ENCODE data around the gene FES. TPM values are rescaled to one million over a fixed set of nuclear protein-coding genes. Genes with fewer than 3 reads are reported as not detected.
"Not testable (repeated sequence)": the region's sequence is repeated elsewhere in the genome, so short reads cannot be mapped to it uniquely, and the experiment has no call there.

The FES gene
- total RNA-seq, 1 donor from 2014 or later = 91.5 TPM

- DNase-seq (ENCODE audit: extremely low read depth, low read depth, low spot score) = no peak
These were observed 22.9 kb downstream of the FES start for GRCh38 chr15:90907051-90907660.

DNA sequence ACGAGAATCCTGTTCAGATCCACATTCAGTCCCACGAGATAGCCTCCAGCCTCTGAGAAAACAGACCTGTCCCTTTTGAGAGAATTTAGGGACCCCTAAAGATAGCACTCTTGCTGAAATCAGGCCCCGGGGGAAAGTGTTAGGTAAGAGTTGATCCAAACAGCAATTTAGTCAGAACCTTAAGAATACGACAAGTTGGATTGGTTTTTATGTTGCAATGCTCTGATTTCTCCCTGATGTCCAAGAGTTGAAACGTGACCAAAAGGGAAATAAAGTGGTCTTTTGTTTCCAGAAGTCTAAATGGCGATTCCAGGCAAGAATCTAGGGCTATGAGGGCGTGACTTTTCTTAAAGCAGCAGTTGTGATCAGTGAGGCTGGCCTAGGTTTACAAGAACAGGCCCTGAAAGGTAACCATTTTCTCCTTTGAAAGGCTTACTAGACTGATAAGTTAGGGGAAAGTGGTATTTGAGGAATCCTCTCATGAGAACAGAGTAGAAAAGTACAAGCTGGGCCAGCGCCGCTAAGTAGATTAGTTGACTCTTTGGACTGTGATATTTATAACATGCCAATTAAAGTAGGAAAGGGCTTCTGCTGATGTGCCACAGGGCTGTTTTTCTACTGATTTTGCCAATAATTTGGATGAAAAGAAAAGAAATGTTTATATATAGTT, 23.7 kb downstream of the FES start:
- DNase-seq (ENCODE audit: extremely low read depth, low read depth, low spot score) = no peak

- not testable (repeated sequence) for DNase-seq (ENCODE audit: extremely low read depth, low read depth, low spot score)
These were observed 25.1 kb downstream of the FES start for GRCh38 chr15:90909449-90909848.

- DNase-seq (ENCODE audit: extremely low read depth, low read depth, low spot score) = no peak
These were observed 25.7 kb downstream of the FES start for GRCh38 chr15:90909976-90910375.

DNA sequence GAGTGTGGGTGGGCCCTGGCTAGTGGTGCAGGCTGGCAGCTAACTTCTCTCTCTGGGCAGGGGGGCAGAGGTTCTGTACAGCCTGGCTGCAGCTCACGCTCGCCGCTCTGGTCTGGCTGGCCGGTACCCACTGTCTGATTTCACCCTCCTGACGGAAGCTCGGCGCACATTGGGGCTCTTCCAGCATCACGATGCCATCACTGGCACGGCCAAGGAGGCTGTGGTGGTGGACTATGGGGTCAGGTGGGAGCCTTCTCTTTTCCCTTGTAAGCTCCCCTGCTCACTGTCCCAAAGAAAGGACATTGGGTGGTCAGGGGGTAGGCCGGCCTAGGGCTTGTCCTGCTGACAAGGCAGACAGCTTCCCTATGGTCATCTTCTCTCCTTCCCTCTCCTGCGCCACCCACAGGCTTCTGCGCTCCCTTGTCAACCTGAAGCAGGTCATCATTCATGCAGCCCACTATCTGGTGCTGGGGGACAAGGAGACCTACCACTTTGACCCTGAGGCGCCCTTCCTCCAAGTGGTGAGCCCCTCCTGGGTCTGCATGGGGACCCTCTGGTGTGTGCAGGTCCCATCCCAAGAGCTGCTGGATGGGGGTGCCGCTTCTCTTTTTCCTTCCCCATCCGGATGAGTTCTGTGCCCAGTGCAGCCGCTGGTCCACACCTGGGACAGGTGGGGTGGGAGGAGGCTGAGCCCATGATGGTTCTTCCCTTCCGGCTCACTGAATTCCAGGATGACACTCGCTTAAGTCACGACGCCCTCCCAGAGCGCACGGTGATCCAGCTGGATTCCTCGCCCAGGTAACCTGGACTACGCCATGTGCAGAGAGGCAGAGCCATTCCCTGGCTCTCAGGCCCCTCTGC, 26.4 kb downstream of the FES start:
- DNase-seq (ENCODE audit: extremely low read depth, low read depth, low spot score) = no peak

DNA sequence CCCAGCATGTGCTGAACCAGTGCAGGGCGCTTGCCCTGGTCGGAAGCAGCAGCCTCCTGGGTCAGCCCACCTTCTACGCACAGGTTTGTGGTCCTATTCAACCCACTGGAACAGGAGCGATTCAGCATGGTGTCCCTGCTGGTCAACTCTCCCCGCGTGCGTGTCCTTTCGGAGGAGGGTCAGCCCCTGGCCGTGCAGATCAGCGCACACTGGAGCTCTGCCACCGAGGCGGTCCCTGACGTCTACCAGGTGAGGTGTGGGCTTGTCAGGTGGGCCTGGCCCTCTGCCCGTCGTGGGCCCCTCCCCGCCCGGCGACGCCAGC, 27.0 kb downstream of the FES start:
- DNase-seq (ENCODE audit: extremely low read depth, low read depth, low spot score) = no peak

GRCh38 chr15:90911906-90912769, 27.8 kb downstream of the FES start:
- no peak for DNase-seq (ENCODE audit: extremely low read depth, low read depth, low spot score)

DNA sequence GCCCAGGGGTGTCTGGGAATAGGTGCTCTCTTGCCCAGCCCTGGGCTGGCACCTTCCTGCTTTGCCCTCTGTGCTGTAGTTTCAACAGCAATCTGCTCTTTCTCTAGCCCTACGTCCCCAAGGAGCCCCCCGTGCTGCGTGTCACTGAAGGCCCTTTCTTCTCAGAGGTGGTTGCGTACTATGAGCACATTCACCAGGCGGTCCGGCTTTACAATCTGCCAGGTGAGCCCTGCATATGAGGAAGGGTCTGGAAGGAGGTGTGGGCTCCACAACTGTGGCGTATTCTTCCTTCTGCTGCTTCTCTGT, 28.4 kb downstream of the FES start:
- no peak for DNase-seq (ENCODE audit: extremely low read depth, low read depth, low spot score)

- DNase-seq (ENCODE audit: extremely low read depth, low read depth, low spot score) = no peak
These were observed 29.2 kb downstream of the FES start for GRCh38 chr15:90913398-90913944.

DNA sequence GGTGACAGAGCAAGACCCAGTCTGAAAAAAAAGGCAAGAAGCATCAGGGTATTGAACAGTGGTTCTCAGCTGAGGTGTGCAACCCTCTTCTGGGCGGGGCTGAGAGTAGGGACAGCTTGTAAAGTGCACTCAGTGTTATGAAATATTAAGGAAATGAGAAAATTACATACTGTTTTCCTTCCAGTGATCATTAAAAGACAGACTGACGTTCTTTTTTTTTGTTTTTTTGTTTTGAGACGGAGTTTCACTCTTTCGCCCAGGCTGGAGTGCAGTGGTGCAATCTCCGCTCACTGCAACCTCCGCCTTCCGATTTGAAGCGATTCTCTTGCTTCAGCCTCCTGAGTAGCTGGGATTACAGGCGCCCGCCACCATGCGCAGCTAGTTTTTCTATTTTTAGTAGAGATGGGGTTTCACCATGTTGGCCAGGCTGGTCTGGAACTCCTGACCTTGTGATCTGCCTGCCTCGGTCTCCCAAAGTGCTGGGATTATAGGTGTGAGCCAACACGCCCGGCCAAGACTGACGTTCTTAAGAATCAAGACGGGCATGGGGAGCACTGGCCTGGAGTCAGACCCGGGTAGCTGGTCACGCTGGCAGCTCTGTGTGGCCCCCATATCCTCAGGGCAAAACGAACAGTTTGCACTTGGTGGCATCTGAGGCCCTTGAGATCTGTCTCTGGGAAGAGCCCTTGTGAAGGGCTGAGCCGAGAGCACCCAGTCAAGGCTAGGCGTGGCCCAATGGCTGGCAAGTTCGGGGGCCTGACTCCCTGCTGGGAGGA, 30.2 kb downstream of the FES start:
- no peak for DNase-seq (ENCODE audit: extremely low read depth, low read depth, low spot score)

DNA sequence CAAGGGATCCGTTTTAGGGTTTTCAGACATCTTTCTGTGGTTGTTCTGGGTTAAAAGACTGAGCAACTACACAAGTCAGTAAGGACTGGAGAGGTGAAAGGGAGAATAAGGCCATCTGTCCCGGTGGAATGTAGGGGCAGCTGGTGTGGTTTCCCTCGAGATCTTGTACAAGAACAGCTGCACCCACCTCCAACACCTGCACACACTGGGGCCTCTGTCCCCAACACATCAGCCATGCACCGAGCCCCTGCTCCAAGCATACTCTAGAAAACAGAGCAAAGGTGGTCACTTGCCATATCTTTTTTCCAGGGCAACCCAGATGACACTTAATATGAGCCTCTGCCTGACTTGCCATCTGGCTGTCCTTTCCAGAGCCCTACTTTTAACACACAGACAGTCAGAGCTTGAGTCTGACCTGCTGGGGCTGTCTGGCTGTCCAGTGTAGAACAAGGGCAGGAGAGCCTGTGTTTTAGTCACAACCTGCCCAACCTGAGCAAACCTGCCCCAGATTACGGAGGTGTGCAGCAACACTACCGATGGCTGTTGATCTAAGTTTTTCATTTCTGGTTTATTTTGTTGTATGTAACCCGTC, 31.0 kb downstream of the FES start:
- no peak for DNase-seq (ENCODE audit: extremely low read depth, low read depth, low spot score)

- DNase-seq (ENCODE audit: extremely low read depth, low read depth, low spot score) = no peak
These were observed 31.6 kb downstream of the FES start for GRCh38 chr15:90915808-90916440.

- no peak for DNase-seq (ENCODE audit: extremely low read depth, low read depth, low spot score)
These were observed 32.2 kb downstream of the FES start for GRCh38 chr15:90916461-90916860.

- no peak for DNase-seq (ENCODE audit: extremely low read depth, low read depth, low spot score)
These were observed 33.3 kb downstream of the FES start for GRCh38 chr15:90917569-90917968.

DNA sequence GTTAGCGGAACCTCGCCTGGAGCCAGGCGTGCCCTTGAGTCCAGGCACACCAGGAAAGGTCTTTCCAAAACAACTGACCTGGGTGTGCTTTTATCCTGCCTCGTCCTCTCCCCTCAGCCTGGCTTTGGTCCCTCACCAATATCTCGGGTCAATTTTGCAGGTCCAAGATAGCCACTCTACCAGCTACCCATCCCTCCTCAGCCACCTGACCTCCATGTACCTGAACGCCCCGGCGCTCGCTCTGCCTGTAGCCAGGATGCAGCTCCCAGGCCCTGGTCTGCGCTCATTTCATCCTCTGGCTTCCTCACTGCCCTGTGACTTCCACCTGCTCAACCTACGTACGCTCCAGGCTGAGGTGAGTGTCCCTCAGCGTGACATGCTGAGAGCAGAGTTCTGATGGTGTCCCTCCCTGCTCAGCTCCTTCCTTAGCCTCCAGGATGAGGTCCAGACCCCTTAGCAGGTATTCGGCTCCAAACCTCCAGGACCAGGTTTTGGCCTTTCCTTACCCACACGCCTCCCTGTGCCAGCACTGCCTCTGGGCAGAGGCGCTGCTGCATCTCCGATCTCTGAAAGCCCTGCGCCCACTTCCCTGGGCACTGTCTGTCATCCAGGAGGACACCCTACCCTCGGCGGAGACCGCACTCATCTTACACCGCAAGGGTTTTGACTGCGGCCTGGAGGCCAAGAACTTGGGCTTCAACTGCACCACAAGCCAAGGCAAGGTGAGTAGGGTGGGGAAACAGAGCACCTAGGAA, 33.9 kb downstream of the FES start:
- no peak for DNase-seq (ENCODE audit: extremely low read depth, low read depth, low spot score)

DNA sequence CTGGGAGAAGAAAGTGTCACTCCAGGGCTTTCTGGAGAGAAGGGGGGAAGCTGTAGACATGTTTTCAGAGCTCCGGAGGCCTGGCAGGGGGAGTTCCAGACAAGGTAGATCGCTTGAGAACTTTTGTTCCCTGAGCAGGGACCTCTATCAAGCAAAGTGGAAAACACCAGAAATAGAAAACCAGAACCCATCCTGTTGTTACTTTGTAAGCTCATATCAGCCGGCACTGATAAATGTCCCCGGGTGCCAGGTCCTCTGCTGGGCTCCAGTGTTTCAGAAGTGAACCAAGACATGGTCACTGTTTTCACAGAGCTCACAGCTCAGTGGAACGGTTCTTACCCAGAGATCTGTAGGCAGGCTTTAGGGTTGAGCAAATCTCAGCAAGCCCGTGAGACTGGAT, 34.5 kb downstream of the FES start:
- no peak for DNase-seq (ENCODE audit: extremely low read depth, low read depth, low spot score)

GRCh38 chr15:90921887-90922286, 37.6 kb downstream of the FES start:
- DNase-seq (ENCODE audit: extremely low read depth, low read depth, low spot score) = no peak

DNA sequence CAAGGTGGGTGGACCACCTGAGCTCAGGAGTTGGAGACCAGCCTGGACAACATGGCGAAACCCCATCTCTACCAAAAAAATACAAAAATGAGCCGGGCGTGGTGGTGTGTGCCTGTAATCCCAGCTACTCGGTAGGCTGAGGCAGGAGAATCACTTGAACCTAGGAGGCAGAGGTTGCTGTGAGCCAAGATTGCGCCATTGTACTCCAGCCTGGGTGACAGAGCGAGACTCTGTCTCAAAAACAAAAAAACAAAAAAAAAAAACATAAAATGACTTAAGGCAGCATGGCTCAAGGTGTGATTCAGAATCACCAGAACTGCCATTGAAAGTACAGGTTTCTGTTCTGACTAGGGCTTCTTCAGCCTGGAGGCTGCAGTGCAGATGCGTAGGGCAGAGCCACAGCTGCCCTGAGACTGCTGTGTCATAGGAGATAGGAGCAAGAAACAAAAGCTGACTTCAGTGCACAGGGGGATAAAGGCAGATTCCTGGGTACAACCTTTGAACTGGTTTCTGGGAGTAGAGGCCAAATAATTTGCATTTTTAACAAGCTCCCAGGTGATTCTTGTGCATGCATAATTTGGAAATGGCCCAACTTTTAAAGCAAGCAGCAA, 38.5 kb downstream of the FES start:
- not testable (repeated sequence) for DNase-seq (ENCODE audit: extremely low read depth, low read depth, low spot score)
